PC-3 (cell line): ENCODE measurements around the gene MAST4.

Experiments used
- EZH2phosphoT487 ChIP-seq: fragments of 300-600 bp; sonication (generic); IDR thresholded peaks from 2 replicates; pipeline ENCODE4 v1.6.1; 2018; ENCODE audit warnings: mild to moderate bottlenecking, antibody characterized with exemption, low read length, borderline replicate concordance
- TF ChIP-seq, protein P1 (sequence below): fragments of 300-600 bp; sonication (generic); conservative IDR thresholded peaks from 2 replicates; pipeline ENCODE4 v1.5.1; 2017; ENCODE audit warnings: antibody characterized with exemption, low read depth, mild to moderate bottlenecking, low read length

DNA sequence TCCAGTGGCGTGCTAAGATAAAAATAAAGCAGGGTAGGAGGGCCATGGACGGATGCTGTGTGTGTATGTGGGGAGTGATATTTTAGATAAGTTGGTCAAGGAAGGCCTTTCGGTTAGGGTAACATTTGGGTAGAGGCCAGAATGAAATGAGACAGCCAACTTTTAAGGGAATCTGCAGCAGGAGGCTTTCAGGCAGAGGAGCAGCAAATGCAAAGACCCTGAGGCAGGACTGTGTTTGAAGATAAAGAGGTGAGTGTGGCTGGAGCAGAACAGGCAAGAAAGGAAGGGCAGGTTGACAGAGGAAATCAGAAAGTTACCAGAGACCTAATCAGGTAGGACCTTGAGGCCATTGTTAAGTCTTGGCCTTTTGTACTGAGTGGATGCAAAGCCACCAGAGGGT lies 106.2 kb downstream of the MAST4 start:
- TF ChIP-seq, protein P1, sequence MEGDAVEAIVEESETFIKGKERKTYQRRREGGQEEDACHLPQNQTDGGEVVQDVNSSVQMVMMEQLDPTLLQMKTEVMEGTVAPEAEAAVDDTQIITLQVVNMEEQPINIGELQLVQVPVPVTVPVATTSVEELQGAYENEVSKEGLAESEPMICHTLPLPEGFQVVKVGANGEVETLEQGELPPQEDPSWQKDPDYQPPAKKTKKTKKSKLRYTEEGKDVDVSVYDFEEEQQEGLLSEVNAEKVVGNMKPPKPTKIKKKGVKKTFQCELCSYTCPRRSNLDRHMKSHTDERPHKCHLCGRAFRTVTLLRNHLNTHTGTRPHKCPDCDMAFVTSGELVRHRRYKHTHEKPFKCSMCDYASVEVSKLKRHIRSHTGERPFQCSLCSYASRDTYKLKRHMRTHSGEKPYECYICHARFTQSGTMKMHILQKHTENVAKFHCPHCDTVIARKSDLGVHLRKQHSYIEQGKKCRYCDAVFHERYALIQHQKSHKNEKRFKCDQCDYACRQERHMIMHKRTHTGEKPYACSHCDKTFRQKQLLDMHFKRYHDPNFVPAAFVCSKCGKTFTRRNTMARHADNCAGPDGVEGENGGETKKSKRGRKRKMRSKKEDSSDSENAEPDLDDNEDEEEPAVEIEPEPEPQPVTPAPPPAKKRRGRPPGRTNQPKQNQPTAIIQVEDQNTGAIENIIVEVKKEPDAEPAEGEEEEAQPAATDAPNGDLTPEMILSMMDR, result no peak
- no peak for TF ChIP-seq EZH2phosphoT487
